GM18519 (cell line): Measurements from ENCODE around the gene CAMKK1.

Experiments used
- ATAC-seq: cut with Tn5 transposase; IDR thresholded peaks from one replicate; pipeline ENCODE4 v1.9.1; 2021; ENCODE audit warnings: mild to moderate bottlenecking, moderate library complexity; ENCODE audit not compliant: unreplicated experiment, low FRiP score

Gene CAMKK1

DNA sequence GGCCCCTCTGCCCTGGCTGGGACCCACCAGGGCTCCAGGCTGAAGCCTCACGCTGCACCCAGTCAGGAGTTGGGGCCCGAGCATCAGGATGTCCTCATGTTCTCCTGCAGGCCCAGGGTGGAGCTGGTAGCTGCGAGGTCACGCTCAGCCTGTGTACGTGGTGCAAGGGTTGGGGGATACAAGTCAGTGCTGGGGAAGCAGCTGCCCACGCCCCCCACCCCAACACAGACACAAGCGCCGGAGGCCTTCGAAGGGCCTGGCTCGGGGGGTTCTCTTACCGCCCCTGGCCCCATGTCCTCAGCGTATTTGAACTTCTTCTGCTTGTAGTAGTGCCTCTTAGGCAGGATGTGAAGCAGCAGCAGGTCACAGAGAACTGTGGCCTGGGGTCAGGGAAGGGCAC, 4.9 kb upstream of the CAMKK1 start:
- no peak for ATAC-seq

DNA sequence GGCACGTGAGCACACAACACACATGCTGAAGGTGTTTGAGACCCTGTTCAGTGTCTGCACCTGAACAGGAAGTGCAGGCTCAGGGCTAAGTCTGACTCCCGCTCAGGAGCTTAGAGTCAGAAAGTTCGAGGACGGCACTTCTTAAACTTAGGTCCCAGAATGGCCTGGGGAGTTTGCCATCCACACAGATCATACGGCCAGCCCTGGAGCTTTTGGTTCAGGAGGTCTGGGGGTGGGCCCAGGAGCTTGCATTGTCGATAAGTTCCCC, 4.0 kb upstream of the CAMKK1 start:
- ATAC-seq = no peak

DNA sequence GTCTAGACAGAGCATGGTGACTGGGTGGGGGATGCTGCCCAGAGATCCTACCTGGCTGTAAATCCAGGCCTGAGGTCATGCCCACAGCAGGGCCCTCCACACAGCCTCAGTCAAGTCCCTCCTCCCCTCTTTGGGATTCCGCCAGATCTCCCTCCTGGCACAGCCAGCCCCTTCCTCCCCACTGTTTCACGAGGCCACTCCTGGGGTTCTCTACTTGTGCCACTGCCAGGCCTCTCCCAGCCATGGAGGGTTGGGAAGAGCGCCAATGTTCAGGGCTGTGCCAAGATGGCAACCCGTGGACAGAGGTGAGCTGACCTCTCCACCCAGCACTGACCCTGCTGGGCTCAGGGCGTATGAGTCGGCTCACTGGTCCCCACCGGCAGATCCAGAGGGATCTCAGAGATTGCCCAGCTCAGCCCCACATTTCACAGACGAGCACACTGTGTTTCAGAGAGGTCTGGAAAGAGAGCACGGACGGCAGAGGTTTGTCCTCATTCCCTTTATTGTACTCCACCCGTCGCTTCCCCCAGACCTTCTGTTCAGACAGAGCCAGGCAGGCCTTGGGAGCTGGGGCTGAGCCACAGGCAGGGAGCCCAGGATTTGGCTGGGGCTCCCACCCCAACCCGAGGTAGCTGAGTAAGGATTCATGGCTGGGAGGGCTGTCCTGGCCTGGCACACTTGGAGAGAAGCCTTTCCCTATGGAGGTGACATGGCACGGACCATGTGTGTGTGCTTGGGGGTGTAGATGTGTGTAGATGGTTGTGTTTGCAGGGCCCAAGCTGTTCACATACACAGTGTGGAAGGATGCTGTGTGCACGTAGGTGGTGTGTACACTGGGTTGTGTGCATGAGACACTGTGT, 3.5 kb upstream of the CAMKK1 start:
- ATAC-seq = no peak

DNA sequence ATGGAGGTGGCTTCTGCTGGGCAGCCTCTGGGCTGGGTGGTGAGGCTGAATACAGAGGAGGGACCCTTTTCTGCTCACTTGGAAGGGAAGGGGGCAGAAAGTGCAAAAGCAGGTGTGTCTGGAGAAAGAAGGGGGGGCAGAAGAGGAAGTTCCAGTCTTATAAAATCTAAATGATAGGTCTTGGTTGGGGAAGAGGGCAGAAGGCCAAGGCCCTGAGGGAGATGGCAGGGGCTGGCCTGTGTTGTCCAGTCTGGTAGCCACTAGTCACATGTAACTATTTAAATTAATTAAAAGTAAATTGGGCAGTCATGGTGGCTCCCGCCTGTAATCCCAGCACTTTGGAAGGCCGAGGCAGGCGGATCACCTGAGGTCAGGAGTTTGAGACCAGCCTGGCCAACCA, 2.5 kb upstream of the CAMKK1 start:
- no peak for ATAC-seq

DNA sequence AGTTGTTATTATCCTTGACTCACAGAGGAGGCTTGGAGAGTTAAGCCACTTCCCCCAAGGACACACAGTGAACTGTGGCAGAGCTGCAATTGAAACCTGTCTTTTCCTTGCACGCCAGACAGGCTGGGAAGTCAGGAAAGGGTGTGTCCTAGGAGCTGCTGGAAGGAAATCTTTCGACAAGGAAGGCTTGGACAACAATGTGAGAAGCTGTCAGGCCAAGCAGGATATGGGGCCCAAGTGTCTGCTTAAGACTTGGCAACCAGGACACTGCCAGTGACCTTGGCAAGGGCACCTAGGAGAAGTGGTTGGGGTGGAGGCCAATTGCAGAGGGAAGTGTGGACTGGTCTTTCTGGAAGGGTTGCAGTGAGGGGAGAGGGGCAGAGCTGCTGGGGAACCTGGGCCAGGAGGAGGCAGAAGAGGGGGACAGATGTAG, 2.1 kb upstream of the CAMKK1 start:
- ATAC-seq = no peak

DNA sequence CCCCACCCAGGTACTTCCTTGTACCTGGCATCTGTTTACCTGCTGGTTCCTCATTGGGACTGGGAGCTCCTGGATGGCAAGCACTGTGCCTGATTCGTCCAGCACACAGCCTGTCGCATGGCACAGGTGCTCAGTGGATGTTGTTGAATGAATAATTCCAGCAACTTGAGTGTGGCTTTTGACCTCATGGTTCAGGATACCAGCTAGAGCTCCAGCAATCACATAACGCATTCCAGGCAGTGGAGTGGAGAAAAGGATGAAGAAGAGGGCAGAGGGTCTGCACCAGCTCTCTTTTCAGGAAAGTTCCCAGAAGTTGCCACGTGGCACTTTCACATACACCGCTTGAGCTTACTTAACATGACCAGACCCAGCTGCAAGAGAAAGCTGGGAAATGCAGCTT, 1.3 kb upstream of the CAMKK1 start:
- ATAC-seq = no peak

DNA sequence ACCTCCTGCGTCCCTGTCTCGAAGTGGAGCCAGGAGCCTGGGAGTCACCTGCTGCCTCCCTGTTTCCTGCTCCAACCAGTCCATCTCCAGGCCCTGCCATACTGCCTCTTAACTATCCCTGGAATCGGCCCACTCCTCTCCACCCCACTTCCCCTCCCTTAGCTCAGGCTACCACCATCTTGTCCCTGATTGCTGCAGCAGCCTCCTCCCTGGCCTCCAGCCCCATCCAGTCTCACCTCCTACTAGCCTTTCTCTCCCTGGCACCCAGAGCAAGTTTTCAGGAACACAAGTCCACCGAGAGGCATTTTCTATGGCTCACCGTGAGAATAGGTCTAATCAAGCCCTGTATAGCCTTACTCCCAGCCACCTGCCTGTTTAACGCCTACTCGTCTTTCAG, 865 bp upstream of the CAMKK1 start:
- no peak for ATAC-seq

DNA sequence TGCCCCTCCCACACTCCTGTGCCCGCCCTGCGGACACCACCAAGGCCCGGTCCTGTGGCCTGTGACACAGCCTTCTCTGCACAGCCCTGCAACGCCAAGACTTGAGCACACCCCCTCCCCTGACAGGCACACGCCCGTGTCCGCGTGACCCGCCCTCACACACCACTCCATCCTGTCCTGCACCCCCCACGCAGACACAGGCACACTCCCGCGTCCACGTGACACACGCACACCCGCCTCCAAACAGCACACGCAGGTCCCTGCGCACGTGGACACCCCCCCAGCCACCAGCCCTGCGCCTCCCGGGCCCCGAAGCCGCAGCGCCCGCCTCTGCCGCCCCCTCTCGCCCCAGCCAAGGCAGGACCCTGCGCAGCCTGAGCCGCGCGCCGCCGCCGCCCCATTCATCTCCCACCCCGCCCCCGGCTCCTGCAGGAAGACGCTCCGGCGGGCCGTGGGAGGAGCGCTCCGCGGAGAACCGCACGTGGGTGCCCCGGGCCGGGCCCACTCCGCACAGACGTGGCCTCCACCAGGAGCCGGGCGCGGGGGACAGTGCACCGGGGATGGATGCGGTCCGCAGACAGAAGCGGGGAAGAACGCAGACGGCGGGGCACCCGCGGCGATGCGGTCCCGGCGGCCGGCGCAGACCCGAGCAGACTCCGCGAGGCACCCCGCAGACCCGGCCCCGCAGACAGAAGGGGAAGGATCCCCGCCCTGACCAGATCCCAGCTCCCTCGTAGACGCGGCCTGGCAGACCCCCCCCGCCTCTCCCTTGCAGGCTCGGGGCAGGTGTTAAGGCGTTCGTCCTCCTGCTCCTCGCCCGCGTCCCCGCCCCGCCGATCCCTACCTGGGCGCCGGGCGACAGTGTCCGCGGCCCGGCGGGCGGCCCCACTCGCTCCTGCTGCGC, 506 bp downstream of the CAMKK1 start:
- ATAC-seq = no peak

DNA sequence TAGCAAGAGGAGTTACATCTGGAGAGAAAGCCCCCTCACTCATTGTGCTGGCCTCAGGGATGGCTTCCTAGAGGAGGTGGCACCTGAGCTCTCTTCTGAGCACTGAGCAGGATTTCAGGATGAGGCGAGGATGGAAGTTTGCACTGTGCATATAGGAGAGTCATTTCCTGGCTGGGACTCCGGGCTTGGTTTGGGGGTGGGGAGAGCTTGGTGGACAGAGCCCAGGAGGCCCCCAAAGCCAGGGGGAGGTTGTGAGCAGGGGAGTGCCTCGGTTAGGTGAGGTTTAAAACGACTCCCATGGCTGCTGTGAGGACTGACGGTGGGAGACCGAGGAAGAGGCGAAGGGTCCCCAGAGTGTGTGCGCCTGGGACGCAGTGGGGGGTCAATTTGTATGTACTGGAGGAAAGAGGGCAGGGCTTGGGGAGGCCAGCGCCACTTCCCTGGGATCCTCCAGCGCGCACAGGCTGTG, 1.2 kb downstream of the CAMKK1 start:
- ATAC-seq = no peak

DNA sequence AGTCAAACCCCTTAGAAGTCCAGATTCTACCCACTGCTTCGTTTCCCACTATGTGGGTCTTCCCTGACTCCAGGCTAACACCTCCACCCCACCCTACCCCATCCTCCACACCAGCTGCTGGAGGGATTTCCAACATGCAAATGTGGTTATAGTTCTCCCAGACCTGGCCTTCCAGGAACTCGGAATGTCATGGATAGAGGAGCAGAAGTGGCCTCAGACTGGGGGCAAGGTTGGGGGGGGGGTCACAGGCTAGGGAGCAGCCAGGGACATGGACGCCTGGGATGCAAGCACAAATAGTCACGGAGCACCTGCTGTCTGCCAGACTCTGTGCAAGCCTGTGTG, 2.0 kb downstream of the CAMKK1 start:
- no peak for ATAC-seq

DNA sequence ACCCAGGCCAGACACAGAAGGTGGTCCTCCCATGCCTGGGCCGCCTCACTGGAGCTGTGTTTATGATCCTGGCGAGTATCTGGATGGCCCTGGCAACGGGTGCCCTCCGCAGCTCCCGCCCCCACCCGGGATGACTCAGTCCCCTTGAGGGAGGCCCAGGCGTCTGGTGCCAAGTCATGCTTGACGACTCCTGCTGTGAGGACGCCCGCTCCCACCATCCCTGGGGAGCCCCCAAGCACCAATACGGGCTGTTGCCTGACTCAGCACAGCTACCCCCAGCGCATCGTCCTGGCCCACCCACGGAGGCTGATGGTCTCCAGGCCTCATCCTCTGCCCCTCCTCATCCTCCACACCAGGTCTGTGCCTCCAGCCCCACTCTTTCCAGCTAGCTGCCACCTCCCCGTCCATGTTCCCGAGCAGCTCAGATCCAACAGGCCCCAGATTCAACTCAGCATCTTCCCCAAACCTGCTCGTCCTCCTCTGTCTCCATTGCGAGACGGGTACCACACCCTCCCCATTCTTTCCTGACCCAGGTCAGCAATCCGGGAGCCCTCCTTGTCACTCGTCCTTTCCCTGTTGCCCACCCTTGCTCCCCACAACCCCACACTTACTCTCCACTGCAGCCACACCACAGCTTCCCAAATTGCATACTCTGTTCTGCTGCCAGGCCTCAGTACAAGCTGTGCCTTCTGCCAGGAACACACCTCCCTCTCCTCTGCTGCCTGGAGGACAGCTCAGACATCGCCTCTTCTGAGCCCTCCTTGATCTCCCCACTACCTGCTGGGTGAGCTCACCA, 2.6 kb downstream of the CAMKK1 start:
- no peak for ATAC-seq

DNA sequence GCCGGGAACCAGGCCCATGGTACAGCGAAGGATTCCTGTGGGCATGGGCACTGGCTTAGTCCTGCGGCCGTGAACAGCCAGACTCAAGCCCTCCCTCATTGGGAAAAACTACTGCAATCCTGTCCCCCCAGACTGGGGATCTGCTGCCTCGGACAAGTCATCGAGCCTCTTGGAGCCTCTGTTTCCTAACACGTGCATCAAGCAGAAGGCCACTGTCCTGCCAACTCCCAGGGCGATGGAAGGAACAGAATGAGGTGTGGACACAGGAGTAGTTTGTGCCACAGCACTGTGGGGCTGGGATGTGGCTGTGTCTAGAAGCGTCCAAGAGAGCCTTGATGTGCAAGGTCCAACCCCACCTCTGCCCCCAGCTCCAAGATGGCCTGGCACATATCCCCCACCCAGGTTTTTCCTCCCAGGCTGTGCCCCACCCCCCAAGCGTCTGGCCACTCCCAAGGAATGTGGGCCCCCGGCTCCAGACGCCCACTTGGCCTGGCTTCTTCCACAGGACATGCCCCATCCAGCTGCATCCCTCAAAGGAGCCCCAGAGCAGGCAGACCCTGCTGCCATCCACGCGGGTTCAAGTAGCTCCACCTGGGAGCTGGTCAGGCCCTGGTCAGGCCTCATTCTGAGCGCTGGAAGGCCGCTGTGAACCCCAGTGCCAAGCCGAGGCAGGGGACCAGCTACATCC, 3.4 kb downstream of the CAMKK1 start:
- no peak for ATAC-seq

DNA sequence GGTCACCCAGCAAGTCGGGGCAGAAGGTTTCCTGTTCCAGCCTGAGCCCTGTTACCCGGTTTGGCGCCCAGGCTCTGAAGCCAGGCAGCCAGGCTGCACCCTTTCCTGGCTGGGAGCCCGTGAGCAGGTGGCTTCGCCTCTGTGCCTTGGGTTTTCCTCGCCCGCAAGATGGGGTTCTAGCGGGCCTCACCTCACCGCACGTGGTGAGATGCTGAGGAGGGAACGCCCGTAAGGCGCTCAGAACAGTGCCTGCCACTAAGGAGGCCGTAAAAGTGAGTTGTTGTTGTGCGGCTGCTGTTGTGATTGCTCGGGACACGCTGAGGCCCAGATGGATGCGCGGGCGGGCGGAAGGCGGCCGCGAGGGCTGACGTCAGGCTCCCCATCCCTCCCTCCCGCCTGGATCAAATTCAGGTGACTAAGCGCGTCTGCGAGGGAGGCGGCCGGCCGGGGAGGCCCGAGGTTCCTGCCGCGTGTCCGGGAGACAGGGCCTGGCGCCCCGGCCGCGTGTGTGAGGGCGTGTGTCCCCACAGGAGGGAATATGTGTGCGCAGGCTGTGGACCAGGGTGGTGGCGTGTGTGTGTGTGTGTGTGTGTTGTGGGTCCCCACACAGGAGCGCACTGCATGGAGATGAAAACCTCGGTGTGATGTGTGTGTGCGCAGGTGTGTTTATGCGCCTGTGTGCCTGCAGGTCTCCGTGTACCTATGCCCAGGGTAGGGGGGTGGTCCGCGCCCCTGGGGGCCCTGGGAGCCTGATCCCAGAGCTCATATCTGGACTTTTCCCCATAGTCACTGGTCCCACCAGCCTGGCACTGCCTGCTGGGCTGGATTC, 4.3 kb downstream of the CAMKK1 start:
- no peak for ATAC-seq

DNA sequence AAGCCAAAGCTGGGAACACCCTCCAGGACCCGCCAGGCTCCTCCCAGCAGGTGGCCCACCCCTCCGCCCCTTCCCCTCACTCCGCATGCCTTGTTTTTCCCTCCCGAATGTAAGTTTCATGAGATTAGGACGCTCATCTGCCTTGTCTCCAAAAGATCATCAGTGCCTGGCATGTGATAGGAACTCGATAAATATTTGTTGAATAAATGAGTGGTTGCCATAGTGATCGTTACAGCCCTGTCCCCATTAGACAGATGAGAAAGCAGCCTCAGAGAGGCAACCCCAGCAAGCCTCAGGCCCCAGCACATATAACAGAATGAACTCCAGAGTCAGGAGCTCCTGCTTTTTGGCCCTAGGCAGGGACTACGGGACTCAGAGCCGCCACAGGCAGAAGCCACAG, 5.0 kb downstream of the CAMKK1 start:
- ATAC-seq = no peak

DNA sequence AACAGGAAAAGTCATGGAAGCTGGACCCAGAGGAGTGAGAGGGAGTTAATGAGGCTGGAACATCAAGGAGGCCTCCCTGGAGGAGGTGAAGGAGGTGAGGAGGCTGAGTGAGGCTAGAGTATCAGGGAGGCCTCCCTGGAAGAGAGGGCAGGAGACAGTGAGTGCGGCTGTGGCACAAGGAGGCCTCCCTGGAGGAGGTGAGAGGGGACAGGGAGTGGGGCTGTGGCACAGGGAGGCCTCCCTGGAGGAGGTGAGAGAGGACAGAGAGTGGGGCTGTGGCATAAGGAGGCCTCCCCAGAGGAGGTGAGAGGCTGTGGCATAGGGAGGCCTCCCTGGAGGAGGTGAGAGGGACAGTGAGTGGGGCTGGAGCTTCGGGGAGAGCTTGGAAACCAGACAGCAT, 5.5 kb downstream of the CAMKK1 start:
- ATAC-seq = no peak

DNA sequence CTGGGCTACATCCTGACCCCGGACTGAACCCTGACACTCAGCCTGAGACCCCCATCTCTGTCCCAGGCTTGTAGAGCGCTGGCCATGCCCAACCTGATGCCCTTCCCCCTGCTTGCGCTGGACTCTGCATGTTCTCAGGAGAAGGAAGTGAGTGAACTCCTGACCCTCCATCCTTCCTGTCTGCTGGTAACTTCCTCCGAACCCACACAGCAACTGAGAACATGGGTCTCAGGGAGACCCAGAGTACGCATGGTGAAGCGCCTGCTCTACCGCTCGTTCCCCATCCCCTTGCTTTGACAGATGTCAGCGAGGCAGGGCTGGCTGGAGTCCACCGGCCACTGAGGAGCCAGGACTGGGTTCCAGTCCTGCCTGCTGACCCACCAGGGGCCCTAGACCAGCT, 6.1 kb downstream of the CAMKK1 start:
- no peak for ATAC-seq

DNA sequence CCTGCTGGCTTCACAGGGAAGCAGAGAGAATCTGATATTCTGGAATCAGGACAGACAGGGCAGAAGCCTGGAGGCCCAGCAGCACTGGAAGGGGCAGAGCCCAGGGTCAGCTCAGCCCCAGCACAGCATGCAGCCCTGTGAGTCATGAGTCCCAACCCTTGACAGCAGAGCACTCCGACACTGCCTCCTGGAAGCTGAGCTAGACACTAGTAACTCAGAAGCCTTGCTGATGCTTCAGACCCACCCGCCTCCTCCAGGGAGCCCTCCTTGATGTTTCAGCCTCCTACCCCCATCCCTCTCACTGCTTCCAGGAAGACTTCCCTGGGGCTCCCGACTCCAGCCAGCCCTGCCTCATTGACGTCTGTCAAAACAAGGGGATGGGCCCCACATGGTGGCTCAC, 6.9 kb downstream of the CAMKK1 start:
- no peak for ATAC-seq

DNA sequence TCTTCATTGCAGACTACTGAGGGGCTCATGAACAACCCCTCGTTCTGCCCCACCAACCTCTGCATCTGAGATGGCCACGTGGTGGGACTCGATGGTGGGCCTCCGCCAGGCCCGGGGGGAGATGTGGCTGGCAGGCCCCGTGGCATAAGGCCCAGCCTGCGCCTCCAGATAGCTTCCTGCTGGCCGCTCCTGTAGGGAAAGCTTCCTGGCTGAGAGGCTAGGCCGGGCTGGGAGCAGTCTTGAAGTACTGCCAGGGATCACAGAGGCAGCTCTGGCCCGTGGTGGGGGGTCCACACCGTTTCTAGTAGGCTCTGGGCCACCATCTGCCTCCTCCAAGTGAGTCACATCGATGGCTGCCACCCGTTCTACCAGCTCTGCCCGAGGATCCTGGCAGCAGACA, 7.6 kb downstream of the CAMKK1 start:
- ATAC-seq = no peak

DNA sequence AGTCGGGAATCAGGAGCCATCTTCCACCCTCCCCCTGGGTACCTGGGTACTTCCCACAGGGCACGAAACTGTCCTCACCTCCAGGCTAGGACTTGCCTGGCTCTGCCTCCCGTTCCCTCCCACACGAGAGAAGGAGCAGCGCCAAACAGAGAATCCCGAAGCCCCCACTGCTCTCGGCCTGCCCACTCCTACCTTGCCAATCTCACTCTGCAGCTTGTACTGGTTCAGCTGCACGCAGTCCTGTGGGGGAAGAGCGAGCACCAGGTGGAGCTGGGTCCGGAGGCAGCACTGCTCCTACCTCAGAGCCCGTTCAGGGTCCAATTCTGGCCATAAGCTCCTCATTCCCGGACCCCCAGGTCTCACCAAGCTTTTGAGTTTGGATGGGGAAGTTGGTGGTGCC, 8.7 kb downstream of the CAMKK1 start:
- no peak for ATAC-seq

DNA sequence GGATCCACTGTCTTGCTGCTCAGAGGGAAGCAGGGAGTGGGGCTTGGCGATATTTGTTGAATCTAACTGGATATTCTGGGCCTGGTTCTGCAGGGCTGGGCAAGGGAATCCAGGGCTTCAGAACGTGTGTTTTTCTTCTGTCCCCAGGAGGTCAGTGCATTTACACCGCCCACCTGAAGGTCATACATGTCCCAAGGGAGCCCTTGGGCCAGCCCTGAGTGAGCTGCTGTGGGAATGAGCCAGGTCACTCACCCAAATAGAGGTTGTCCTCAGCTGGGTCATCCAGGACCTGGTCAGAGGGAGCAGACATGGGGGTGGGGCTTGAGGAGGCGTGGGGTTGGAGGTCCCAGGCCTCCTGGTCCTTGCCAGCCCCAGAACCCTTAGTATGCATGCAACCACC, 10.6 kb downstream of the CAMKK1 start:
- no peak for ATAC-seq
